Stimulated activated CD8-positive, alpha-beta memory T cell treated with anti-CD3 and anti-CD28 coated beads, Interleukin-2, amount 100 ng/mL, for 1 hour (primary cell): ENCODE measurements around the gene C4orf36.

Source experiments
- DNase-seq, 2 donors: peaks; one replicate each; pipeline ENCODE4 v3.0.0-alpha.2; 2020; ENCODE audit warnings: low read depth in 2 of 2

The C4orf36 gene

GRCh38 chr4:86891762-86892635, at the start of gene C4orf36:
Gene C4orf36, minus strand, starts transcription at chr4:86892422. Its CDS starts 902 bp downstream, at chr4:86891520.
- DNase-seq: no peak

GRCh38 chr4:86940920-86941460, 48.8 kb upstream of the C4orf36 start:
- DNase-seq: no peak

GRCh38 chr4:86939729-86940575, 47.7 kb upstream of the C4orf36 start:
- no peak for DNase-seq

GRCh38 chr4:86938771-86939520, 46.7 kb upstream of the C4orf36 start:
- DNase-seq: no peak

GRCh38 chr4:86935853-86936733, 43.9 kb upstream of the C4orf36 start:
- peak; percentile 53 to 59 for DNase-seq

- no peak for DNase-seq
Measured at GRCh38 chr4:86935566-86935852, 43.3 kb upstream of the C4orf36 start.

- DNase-seq: peak; percentile 71 to 75
Measured at GRCh38 chr4:86934771-86935565, 42.7 kb upstream of the C4orf36 start, which contains the start of gene AFF1. Gene AFF1, plus strand, starts transcription at chr4:86935011. Its CDS starts 13,523 bp downstream, at chr4:86948534.

GRCh38 chr4:86934147-86934770, 42.0 kb upstream of the C4orf36 start:
- DNase-seq: no peak

- no peak for DNase-seq
Measured at GRCh38 chr4:86928400-86929255, 36.4 kb upstream of the C4orf36 start.

- no peak for DNase-seq
Measured at GRCh38 chr4:86927843-86928395, 35.7 kb upstream of the C4orf36 start.

GRCh38 chr4:86926435-86927086, 34.3 kb upstream of the C4orf36 start:
- no peak for DNase-seq

- no peak for DNase-seq
Measured at GRCh38 chr4:86924811-86925210, 32.6 kb upstream of the C4orf36 start.

GRCh38 chr4:86921608-86922252, 29.5 kb upstream of the C4orf36 start:
- no peak for DNase-seq

GRCh38 chr4:86919561-86920223, 27.5 kb upstream of the C4orf36 start:
- DNase-seq: no peak

GRCh38 chr4:86918539-86919072, 26.4 kb upstream of the C4orf36 start:
- DNase-seq: no peak
